ENCODE data around the gene AAMP.

DNA sequence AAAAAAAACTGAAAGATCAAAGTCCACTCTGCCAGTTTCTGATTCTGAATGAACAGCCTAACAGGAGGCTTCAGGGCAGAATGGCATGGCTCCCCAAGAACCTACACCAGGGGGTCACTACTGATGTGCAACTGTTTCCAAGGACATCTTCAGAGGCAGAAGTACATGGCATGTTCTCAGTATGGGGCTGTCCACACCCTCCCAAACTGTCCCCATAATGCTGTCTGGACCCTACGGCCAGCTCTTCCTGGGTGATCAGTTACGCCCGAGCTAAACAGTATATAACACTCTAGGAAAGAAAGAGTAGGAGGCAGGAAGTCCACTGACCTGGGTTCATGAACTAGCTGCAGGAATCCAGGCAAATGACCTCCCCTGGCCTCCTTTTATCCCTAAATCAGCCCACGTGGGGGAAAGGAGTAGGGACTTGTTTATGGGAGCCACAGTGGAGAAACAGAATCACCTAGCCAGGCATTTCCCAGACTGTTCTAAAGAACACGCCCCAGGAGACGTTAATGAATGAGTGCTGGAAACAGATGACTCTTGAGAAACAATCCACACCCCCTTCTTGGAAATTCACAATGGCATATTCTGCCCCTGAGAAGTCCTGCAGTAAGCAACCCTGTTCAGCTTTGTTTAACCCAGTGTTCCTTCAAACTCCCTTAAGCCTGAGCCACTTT lies 19.8 kb upstream of the AAMP start:
- TF ChIP-seq, protein P1, sequence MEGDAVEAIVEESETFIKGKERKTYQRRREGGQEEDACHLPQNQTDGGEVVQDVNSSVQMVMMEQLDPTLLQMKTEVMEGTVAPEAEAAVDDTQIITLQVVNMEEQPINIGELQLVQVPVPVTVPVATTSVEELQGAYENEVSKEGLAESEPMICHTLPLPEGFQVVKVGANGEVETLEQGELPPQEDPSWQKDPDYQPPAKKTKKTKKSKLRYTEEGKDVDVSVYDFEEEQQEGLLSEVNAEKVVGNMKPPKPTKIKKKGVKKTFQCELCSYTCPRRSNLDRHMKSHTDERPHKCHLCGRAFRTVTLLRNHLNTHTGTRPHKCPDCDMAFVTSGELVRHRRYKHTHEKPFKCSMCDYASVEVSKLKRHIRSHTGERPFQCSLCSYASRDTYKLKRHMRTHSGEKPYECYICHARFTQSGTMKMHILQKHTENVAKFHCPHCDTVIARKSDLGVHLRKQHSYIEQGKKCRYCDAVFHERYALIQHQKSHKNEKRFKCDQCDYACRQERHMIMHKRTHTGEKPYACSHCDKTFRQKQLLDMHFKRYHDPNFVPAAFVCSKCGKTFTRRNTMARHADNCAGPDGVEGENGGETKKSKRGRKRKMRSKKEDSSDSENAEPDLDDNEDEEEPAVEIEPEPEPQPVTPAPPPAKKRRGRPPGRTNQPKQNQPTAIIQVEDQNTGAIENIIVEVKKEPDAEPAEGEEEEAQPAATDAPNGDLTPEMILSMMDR (IDR thresholded peaks at IDR 0.05; ENCODE audit: low read length) = no peak
- TF ChIP-seq EZH2 (optimal IDR thresholded peaks at IDR 0.05; ENCODE audit: low read depth, low read length) = no peak
- no peak for TF ChIP-seq EZH2phosphoT487 (IDR thresholded peaks at IDR 0.05; ENCODE audit: low read length)
